Mesendoderm (in vitro differentiated cells): ENCODE data around the gene KAT7. TPM values are rescaled to one million over a fixed set of nuclear protein-coding genes. Genes with fewer than 3 reads are reported as not detected.

Experiments used
- DNase-seq: peaks from one replicate; pipeline ENCODE4 v3.0.0; 2013
- H2AK5ac ChIP-seq: 2 replicates; pipeline ENCODE4 v1.6.1; 2013; ENCODE audit warnings: low read length, inconsistent platforms
- H2BK120ac ChIP-seq: 2 replicates; pipeline ENCODE4 v1.6.1; 2013; ENCODE audit warnings: low read depth, mild to moderate bottlenecking, low read length, moderate library complexity, mixed read lengths
- H2BK15ac ChIP-seq: replicated peaks from 2 replicates; pipeline ENCODE4 v1.6.1; 2013; ENCODE audit warnings: low read depth, mild to moderate bottlenecking, moderate library complexity
- H2BK5ac ChIP-seq: 2 replicates; pipeline ENCODE4 v1.6.1; 2013; ENCODE audit warnings: low read length, inconsistent platforms
- H3K18ac ChIP-seq: 2 replicates; pipeline ENCODE4 v1.6.1; 2013; ENCODE audit warnings: mild to moderate bottlenecking, low read length, mixed read lengths
- H3K23ac ChIP-seq: one replicate; pipeline ENCODE4 v1.6.1; 2013; ENCODE audit warnings: low read length
- H3K27ac ChIP-seq: 2 replicates; pipeline ENCODE4 v1.5.1; 2013; ENCODE audit warnings: low read depth, mild to moderate bottlenecking, inconsistent platforms, low read length, moderate library complexity
- H3K27me3 ChIP-seq: 2 replicates; pipeline ENCODE4 v1.6.1; 2013; ENCODE audit warnings: low read length, control low read depth, mild to moderate bottlenecking, inconsistent platforms; ENCODE audit not compliant: insufficient read depth, poor library complexity
- H3K36me3 ChIP-seq: 2 replicates; pipeline ENCODE4 v1.6.1; 2013; ENCODE audit warnings: low read length, inconsistent platforms; ENCODE audit not compliant: control insufficient read depth, insufficient read depth
- H3K4ac ChIP-seq: one replicate; pipeline ENCODE4 v1.6.1; 2013; ENCODE audit warnings: low read depth, mild to moderate bottlenecking, low read length, moderate library complexity
- H3K4me1 ChIP-seq: 2 replicates; pipeline ENCODE4 v1.6.1; 2013; ENCODE audit warnings: low read depth, low read length, inconsistent platforms; ENCODE audit not compliant: control insufficient read depth
- H3K4me2 ChIP-seq: 2 replicates; pipeline ENCODE4 v1.6.1; 2013; ENCODE audit warnings: low read length
- H3K4me3 ChIP-seq: 2 replicates; pipeline ENCODE4 v1.5.1; 2013; ENCODE audit warnings: mild to moderate bottlenecking, low read length
- H3K56ac ChIP-seq: one replicate; pipeline ENCODE4 v1.6.1; 2013; ENCODE audit warnings: low read length
- H3K79me1 ChIP-seq: 2 replicates; pipeline ENCODE4 v1.6.1; 2013; ENCODE audit warnings: low read length, inconsistent platforms
- H3K79me2 ChIP-seq: 2 replicates; pipeline ENCODE4 v1.6.1; 2013; ENCODE audit warnings: mild to moderate bottlenecking, low read length; ENCODE audit not compliant: control insufficient read depth, insufficient read depth
- H3K9ac ChIP-seq: 2 replicates; pipeline ENCODE4 v1.6.1; 2013; ENCODE audit warnings: low read length, inconsistent platforms
- H4K5ac ChIP-seq: one replicate; pipeline ENCODE4 v1.6.1; 2013; ENCODE audit warnings: low read length
- H4K8ac ChIP-seq: one replicate; pipeline ENCODE4 v1.6.1; 2013; ENCODE audit warnings: low read depth, mild to moderate bottlenecking, control low read depth, low read length, moderate library complexity
- WGBS: extraction: QIAGEN DNeasy Blood & Tissue Kit; methylation state at CpG from one replicate; pipeline ENCODE4 v1.1.7; 2013; ENCODE audit warnings: low lambda C conversion rate, missing lambda C conversion rate; ENCODE audit not compliant: insufficient coverage; ENCODE audit errors: extremely low coverage; 5-methylcytosine and 5-hydroxymethylcytosine counted together
- polyA plus RNA-seq, 2 experiments: library from polyadenylated mRNA; stranded (reverse); fragments of 200-250 nt; gene quantifications; one replicate each; pipeline ENCODE4 v1.2.3, GENCODE V29; 2013

The KAT7 gene
- polyA plus RNA-seq (2013, experiment 1 of 2), result 82.4 TPM
- polyA plus RNA-seq (2013, experiment 2 of 2), result 83.9 TPM

DNA sequence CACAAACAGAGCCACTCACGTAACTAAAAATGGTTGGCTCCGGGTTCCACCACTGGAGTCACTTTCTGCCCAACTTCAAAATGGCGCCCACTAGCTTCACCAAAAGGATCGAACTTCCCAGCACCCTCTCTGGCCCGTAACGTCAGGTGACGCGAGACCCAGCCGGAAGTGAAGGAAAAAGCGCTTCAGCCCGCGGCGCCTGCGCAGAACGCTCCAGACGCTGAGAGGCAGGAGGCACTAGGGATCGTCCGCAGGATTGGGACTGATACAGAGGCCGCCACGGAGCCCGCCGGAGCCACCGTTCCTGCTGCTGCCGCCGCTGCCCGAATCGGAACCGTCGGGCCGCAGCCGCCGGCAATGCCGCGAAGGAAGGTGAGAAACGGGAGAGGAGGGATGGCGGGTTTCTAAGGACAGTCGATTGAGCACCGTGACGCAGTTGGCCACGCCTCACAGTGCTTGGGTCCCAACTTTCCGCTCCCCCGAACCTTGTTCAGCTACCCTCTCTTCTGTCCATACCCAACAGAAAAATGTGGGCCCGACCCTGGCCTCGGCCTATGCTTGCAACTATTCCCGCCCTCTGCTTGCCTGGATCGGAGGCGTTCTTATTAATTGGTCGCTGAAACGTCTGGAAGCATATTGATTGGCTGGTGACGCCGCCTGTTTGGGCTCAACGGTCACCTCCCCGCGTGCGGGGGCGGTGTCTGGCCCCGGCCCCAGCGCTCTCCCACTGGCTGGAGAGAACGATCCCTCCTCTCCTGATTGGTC lies at the start of gene KAT7:
KAT7 (plus strand) TSS at position 204 of the 765 bp plus-strand sequence; CDS start at position 358, 154 bp downstream.
- Histone ChIP-seq H2BK15ac (no peak within 1 kb of the TSS), H3K18ac (peak within 1 kb of the TSS; percentile 89), H3K23ac (no peak within 1 kb of the TSS), H3K56ac (peak within 1 kb of the TSS; percentile 100), H3K79me1 (peaks cover 9% of the 10 kb centered on the region), H3K9ac (peak within 1 kb of the TSS; percentile 100), H2AK5ac (peak within 1 kb of the TSS; percentile 95), H3K27ac (peak within 1 kb of the TSS; percentile 74), H2BK5ac (peak within 1 kb of the TSS; percentile 97), H3K36me3 (peaks cover 4% of the 10 kb centered on the region), H3K4ac (peak within 1 kb of the TSS; percentile 98), H4K8ac (no peak within 1 kb of the TSS), H3K4me1 (peaks cover 3% of the 10 kb centered on the region), H3K4me2 (peak within 1 kb of the TSS; percentile 72), H3K4me3 (peak within 1 kb of the TSS; percentile 100), H3K79me2 (peaks cover 32% of the 10 kb centered on the region), H3K27me3 (no peaks in the 10 kb centered on the region), H2BK120ac (no peak within 1 kb of the TSS), H4K5ac (peak within 1 kb of the TSS; percentile 21)
- DNase-seq, result peak; percentile 100
- no CpG with 5 or more reads among the region's 59 CpGs for whole genome bisulfite sequencing

- no peak overlapping the region for H3K4ac ChIP-seq
- DNase-seq, result peak; percentile 62
- WGBS, result no CpG with 5 or more reads among the region's 7 CpGs
Observed at GRCh38 chr17:49739641-49740271, 48.7 kb upstream of the KAT7 start.

DNA sequence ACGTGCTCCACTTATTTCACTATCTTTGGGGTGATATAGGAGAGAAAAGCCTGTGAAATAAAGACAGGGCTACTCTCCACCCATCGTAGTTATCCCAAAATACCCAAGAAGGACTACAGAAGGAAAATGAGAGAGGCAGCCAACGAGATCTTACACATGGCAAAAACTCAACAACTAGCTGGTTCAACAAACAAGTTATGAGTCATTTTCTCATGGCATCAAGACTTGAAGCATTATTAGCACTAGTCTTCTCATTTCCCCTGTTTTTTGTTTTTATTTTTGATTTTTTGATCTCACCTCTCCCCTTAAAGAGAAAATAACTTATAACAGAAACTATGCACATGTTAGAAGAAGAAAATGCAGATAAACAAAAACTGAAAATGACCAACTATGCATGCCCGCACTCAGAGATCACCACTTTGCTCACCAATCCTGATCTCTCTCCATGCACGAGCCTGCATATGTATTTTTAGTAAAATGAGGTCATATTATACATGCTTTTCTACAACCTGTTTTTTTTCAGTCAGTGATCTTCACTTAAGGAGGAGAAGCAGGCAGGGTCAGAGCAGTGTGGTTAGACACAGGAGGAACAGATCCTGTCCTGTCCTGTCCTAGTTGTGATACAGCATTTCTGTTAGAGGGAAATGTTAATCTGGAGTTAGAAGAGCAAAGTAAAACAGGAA lies 47.3 kb upstream of the KAT7 start:
- Histone ChIP-seq H3K79me2 (no peaks in the 10 kb centered on the region), H2BK5ac (no peak overlapping the region)
- WGBS, result no CpG with 5 or more reads among the region's 5 CpGs

More at GRCh38 chr17:49739641-49740271, 48.7 kb upstream of the KAT7 start:
- H2BK5ac ChIP-seq, result no peak overlapping the region
- no peak overlapping the region for H3K4me2 ChIP-seq
- no peak overlapping the region for H3K9ac ChIP-seq
- H3K79me2 ChIP-seq, result no peaks in the 10 kb centered on the region
- H4K5ac ChIP-seq, result no peak overlapping the region
- H3K4me1 ChIP-seq, result no peaks in the 10 kb centered on the region
- H3K79me1 ChIP-seq, result peaks cover 2% of the 10 kb centered on the region
- H3K56ac ChIP-seq, result no peak overlapping the region
- H2BK15ac ChIP-seq, result no peak overlapping the region
- no peak overlapping the region for H3K27ac ChIP-seq
- no peak overlapping the region for H4K8ac ChIP-seq
- H2BK120ac ChIP-seq, result no peak overlapping the region
- H3K18ac ChIP-seq, result no peak overlapping the region
- H3K36me3 ChIP-seq, result no peaks in the 10 kb centered on the region
- H2AK5ac ChIP-seq, result no peak overlapping the region
- no peaks in the 10 kb centered on the region for H3K27me3 ChIP-seq
- no peak overlapping the region for H3K23ac ChIP-seq
- H3K4me3 ChIP-seq, result no peak overlapping the region

DNA sequence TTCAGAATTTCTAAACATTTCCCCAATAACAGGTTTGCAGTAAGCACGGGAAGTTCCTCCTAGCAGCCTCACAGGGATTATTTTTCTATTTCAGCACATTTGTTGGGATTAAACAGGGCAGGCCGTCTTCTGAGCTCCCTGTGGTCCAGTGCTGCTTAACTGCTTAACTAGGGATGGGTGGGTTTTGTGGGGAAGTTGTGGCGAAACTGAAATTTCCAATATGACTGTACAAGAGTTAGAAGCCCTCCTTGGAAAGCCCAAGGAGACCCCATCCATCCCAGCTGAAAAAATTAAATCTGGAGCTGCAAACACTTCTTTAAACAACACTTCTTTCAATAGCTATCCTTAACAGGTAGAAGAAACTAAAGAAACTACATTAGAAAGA lies 46.8 kb upstream of the KAT7 start:
- Histone ChIP-seq H3K9ac (no peak overlapping the region), H3K27ac (no peak overlapping the region), H3K4me3 (no peak overlapping the region), H2BK120ac (no peak overlapping the region), H3K56ac (no peak overlapping the region), H3K27me3 (no peaks in the 10 kb centered on the region), H2BK5ac (no peak overlapping the region), H2BK15ac (no peak overlapping the region), H4K5ac (no peak overlapping the region), H4K8ac (no peak overlapping the region), H3K79me1 (peaks cover 2% of the 10 kb centered on the region), H3K79me2 (no peaks in the 10 kb centered on the region), H3K4ac (no peak overlapping the region), H3K4me2 (no peak overlapping the region), H3K18ac (no peak overlapping the region), H3K23ac (no peak overlapping the region), H2AK5ac (no peak overlapping the region), H3K36me3 (no peaks in the 10 kb centered on the region), H3K4me1 (no peaks in the 10 kb centered on the region)
- DNase-seq, result no peak
- WGBS, result no CpG with 5 or more reads among the region's 3 CpGs

More for the DNA sequence above, 47.3 kb upstream of the KAT7 start:
- H3K36me3 ChIP-seq, result no peaks in the 10 kb centered on the region
- H3K27me3 ChIP-seq, result no peaks in the 10 kb centered on the region
- no peak overlapping the region for H4K5ac ChIP-seq
- no peak overlapping the region for H3K56ac ChIP-seq
- no peak overlapping the region for H4K8ac ChIP-seq
- no peaks in the 10 kb centered on the region for H3K4me1 ChIP-seq
- H3K79me1 ChIP-seq, result peaks cover 2% of the 10 kb centered on the region
- no peak overlapping the region for H2BK120ac ChIP-seq
- DNase-seq, result no peak
- no peak overlapping the region for H3K4me2 ChIP-seq
- H3K27ac ChIP-seq, result no peak overlapping the region
- no peak overlapping the region for H3K18ac ChIP-seq
- no peak overlapping the region for H3K9ac ChIP-seq
- H2BK15ac ChIP-seq, result no peak overlapping the region
- H3K4ac ChIP-seq, result no peak overlapping the region
- no peak overlapping the region for H2AK5ac ChIP-seq
- no peak overlapping the region for H3K4me3 ChIP-seq
- no peak overlapping the region for H3K23ac ChIP-seq

- Histone ChIP-seq H3K79me1 (peaks cover 2% of the 10 kb centered on the region), H3K4me2 (no peak overlapping the region), H3K23ac (no peak overlapping the region), H2BK120ac (no peak overlapping the region), H2BK15ac (no peak overlapping the region), H2AK5ac (no peak overlapping the region), H3K56ac (no peak overlapping the region), H4K5ac (no peak overlapping the region), H3K4me1 (no peaks in the 10 kb centered on the region), H3K9ac (no peak overlapping the region), H3K27ac (no peak overlapping the region), H3K79me2 (no peaks in the 10 kb centered on the region), H4K8ac (no peak overlapping the region), H3K4me3 (no peak overlapping the region), H2BK5ac (no peak overlapping the region), H3K27me3 (no peaks in the 10 kb centered on the region), H3K18ac (no peak overlapping the region), H3K36me3 (no peaks in the 10 kb centered on the region), H3K4ac (no peak overlapping the region)
- no CpG with 5 or more reads among the region's 1 CpG for WGBS
- DNase-seq, result no peak
Observed at GRCh38 chr17:49742166-49742638, 46.3 kb upstream of the KAT7 start.
